Thyroid gland (tissue), 4 donors: ENCODE results near the gene TRANK1.

Source experiments
- CTCF ChIP-seq, 6 experiments: fragments of 200-600 bp in 3 of 6; fragments of 450-650 bp in 3 of 6; sonication (generic) in 3 of 6; IDR thresholded peaks; one replicate each; pipeline ENCODE4 v1.5.1; 2016 to 2019; ENCODE audit warnings: antibody characterized with exemption in 6 of 6, mild to moderate bottlenecking in 2 of 6, inconsistent platforms in 1 of 6, moderate library complexity in 1 of 6
- POLR2A ChIP-seq, 2 donors: fragments of 450-650 bp; IDR thresholded peaks; one replicate each; pipeline ENCODE4 v1.6.1; 2017; ENCODE audit warnings: antibody characterized with exemption in 2 of 2, mild to moderate bottlenecking in 2 of 2, moderate library complexity in 1 of 2

- TF ChIP-seq CTCF (IDR thresholded peaks at IDR 0.05) (no peak), POLR2A (IDR thresholded peaks at IDR 0.05) (no peak)
Measured at GRCh38 chr3:36908647-36909180, 36.1 kb downstream of the TRANK1 start.
